Tracheal epithelial cell (primary cell): ENCODE results near the gene TMEM87A. TPM values are rescaled to one million over a fixed set of nuclear protein-coding genes. Genes with fewer than 3 reads are reported as not detected.

ENCODE experiments used
- total RNA-seq: library from RNA; depleted of rRNA; stranded (reverse); fragments of >200 nt; gene quantifications from 2 replicates; pipeline ENCODE4 v1.2.1, GENCODE V29; 2014

Gene TMEM87A
- 107 and 170 TPM in 2 replicates for total RNA-seq

GRCh38 chr15:42272939-42273899 is at the start of gene TMEM87A, which contains the start of gene GANC:
Gene TMEM87A, minus strand, starts transcription at chr15:42273433. Its CDS starts 35 bp downstream, at chr15:42273398.
Gene GANC, plus strand, starts transcription at chr15:42273201. Its CDS starts 1,281 bp downstream, at chr15:42274482.

GRCh38 chr15:42207674-42208579 is 65.3 kb downstream of the TMEM87A start, which contains the start of gene VPS39:
Gene VPS39, minus strand, starts transcription at chr15:42208304. Its CDS starts 151 bp downstream, at chr15:42208153.

Other genes starting within 250 kb of the TMEM87A start
- under 0.01 TPM in 1 of 2 replicates, not detected in the other for gene PLA2G4D, start 178.9 kb downstream of the TMEM87A start, total RNA-seq
- gene PLA2G4F, start 116.8 kb downstream of the TMEM87A start, total RNA-seq: 3.9 and 17.1 TPM in 2 replicates
- 27.2 and 28.1 TPM in 2 replicates for gene VPS39, start 65.1 kb downstream of the TMEM87A start, total RNA-seq
- gene GANC, start 232 bp downstream of the TMEM87A start, total RNA-seq: 20.5 and 23.9 TPM in 2 replicates
- 0.43 and 5.5 TPM in 2 replicates for gene CAPN3, start 86.1 kb upstream of the TMEM87A start, total RNA-seq
- gene ZNF106, start 217.7 kb upstream of the TMEM87A start, total RNA-seq: 37.6 and 37.9 TPM in 2 replicates
- gene SNAP23, start 222.2 kb upstream of the TMEM87A start, total RNA-seq: 36.2 and 86.5 TPM in 2 replicates